A673 (cell line): Measurements from ENCODE around the gene MRPL58. TPM values are rescaled to one million over a fixed set of nuclear protein-coding genes. Genes with fewer than 3 reads are reported as not detected.
"Not testable (repeated sequence)": the region's sequence is repeated elsewhere in the genome, so short reads cannot be mapped to it uniquely, and the experiment has no call there.

Experiments used
- BruUV-seq: library from RNA; stranded (reverse); fragments of 400-500 nt; replicated peaks from 2 replicates; lab custom pipeline; 2021; lab: Mats Ljungman, UMichigan
- CTCF ChIA-PET: fragments of 300-600 bp; sonication (Branson Sonifier 250); formaldehyde crosslinking; loops from one replicate; lab custom pipeline; 2022; ENCODE audit warnings: antibody characterized with exemption; lab: Charles Lee
- POLR2A ChIA-PET: fragments of 300-600 bp; sonication (Branson Sonifier 250); formaldehyde crosslinking; loops from one replicate; lab custom pipeline; 2022; ENCODE audit warnings: antibody characterized with exemption; ENCODE audit not compliant: low non-redundant PET; lab: Charles Lee
- DNase-seq: peaks from one replicate; pipeline ENCODE4 v3.0.0-alpha.2; 2015; ENCODE audit warnings: low spot score
- H3K27ac ChIP-seq: fragments of 200-600 bp; sonication (generic); 2 replicates; pipeline ENCODE4 v1.5.1; 2016; ENCODE audit warnings: mixed run types, low read depth, mild to moderate bottlenecking, mixed read lengths, antibody characterized with exemption, low read length; ENCODE audit not compliant: poor library complexity, severe bottlenecking
- H3K27me3 ChIP-seq: fragments of 200-600 bp; sonication (generic); replicated peaks from 2 replicates; pipeline ENCODE4 v1.6.1; 2017; ENCODE audit warnings: mixed run types, low read depth, mild to moderate bottlenecking, mixed read lengths, antibody characterized with exemption, low read length; ENCODE audit not compliant: insufficient read depth, poor library complexity
- H3K36me3 ChIP-seq: fragments of 200-600 bp; sonication (generic); 2 replicates; pipeline ENCODE4 v1.6.1; 2016; ENCODE audit warnings: mixed run types, mild to moderate bottlenecking, mixed read lengths, antibody characterized with exemption, low read length; ENCODE audit not compliant: insufficient read depth, poor library complexity, severe bottlenecking
- H3K4me1 ChIP-seq: fragments of 200-600 bp; sonication (generic); 2 replicates; pipeline ENCODE4 v1.6.1; 2017; ENCODE audit warnings: mixed run types, mild to moderate bottlenecking, mixed read lengths, antibody characterized with exemption, low read length; ENCODE audit not compliant: insufficient read depth, poor library complexity, severe bottlenecking
- H3K4me3 ChIP-seq: fragments of 200-600 bp; sonication (generic); 2 replicates; pipeline ENCODE4 v1.5.1; 2016; ENCODE audit warnings: low read depth, mixed run types, mild to moderate bottlenecking, mixed read lengths, low read length; ENCODE audit not compliant: poor library complexity, severe bottlenecking
- H3K9me3 ChIP-seq: fragments of 200-600 bp; sonication (generic); 2 replicates; pipeline ENCODE4 v1.6.1; 2016; ENCODE audit warnings: mixed run types, low read depth, mild to moderate bottlenecking, mixed read lengths, antibody characterized with exemption, low read length; ENCODE audit not compliant: poor library complexity, severe bottlenecking
- EZH2 ChIP-seq: fragments of 200-600 bp; sonication (generic); IDR thresholded peaks from 2 replicates; pipeline ENCODE4 v1.6.1; 2017; ENCODE audit warnings: borderline replicate concordance, low read depth, mild to moderate bottlenecking, mixed read lengths, antibody characterized with exemption, low read length; ENCODE audit not compliant: poor library complexity, severe bottlenecking
- intact Hi-C: fragments of 100-400 bp; cut with micrococcal nuclease; formaldehyde crosslinking; loops from one replicate; pipeline ENCODE4 v1.10.0; 2022; ENCODE audit not compliant: unreplicated experiment
- total RNA-seq: library from RNA; stranded (reverse); gene quantifications from 2 replicates; pipeline ENCODE4 v1.2.3, GENCODE V29; 2021
- TF ChIP-seq, protein P1 (sequence below): fragments of 300-800, 200-600 bp; sonication (generic); conservative IDR thresholded peaks from 2 replicates; pipeline ENCODE4 v1.5.1; 2017; ENCODE audit warnings: low read depth, mild to moderate bottlenecking, antibody characterized with exemption, low read length, moderate library complexity, mixed read lengths

The MRPL58 gene
- total RNA-seq, 1 experiment from 2014 or later, result 61.4 TPM

- POLR2A ChIA-PET, result no interaction called here
- Histone ChIP-seq H3K27ac (peak overlapping the region; percentile 21), H3K9me3 (no peaks in the 10 kb centered on the region), H3K36me3 (no peaks in the 10 kb centered on the region), H3K27me3 (no peaks in the 10 kb centered on the region), H3K4me1 (peaks cover 13% of the 10 kb centered on the region), H3K4me3 (peak overlapping the region; percentile 52)
- CTCF ChIA-PET, result no interaction called here
- DNase-seq, result no peak
- intact Hi-C loops, result no loop called here
- no TSS peak for BruUV-seq
- TF ChIP-seq EZH2, result no peak
- TF ChIP-seq, protein P1, sequence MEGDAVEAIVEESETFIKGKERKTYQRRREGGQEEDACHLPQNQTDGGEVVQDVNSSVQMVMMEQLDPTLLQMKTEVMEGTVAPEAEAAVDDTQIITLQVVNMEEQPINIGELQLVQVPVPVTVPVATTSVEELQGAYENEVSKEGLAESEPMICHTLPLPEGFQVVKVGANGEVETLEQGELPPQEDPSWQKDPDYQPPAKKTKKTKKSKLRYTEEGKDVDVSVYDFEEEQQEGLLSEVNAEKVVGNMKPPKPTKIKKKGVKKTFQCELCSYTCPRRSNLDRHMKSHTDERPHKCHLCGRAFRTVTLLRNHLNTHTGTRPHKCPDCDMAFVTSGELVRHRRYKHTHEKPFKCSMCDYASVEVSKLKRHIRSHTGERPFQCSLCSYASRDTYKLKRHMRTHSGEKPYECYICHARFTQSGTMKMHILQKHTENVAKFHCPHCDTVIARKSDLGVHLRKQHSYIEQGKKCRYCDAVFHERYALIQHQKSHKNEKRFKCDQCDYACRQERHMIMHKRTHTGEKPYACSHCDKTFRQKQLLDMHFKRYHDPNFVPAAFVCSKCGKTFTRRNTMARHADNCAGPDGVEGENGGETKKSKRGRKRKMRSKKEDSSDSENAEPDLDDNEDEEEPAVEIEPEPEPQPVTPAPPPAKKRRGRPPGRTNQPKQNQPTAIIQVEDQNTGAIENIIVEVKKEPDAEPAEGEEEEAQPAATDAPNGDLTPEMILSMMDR, result no peak
Observed at GRCh38 chr17:74981318-74981978, 31.0 kb upstream of the MRPL58 start.

GRCh38 chr17:74981979-74982662, 30.3 kb upstream of the MRPL58 start:
- intact Hi-C loops, result no loop called here
- DNase-seq, result peak; percentile 85
- Histone ChIP-seq H3K4me1 (peaks cover 13% of the 10 kb centered on the region), H3K4me3 (peak overlapping the region; percentile 52), H3K27me3 (no peaks in the 10 kb centered on the region), H3K36me3 (no peaks in the 10 kb centered on the region), H3K27ac (peak overlapping the region; percentile 21), H3K9me3 (no peaks in the 10 kb centered on the region)
- CTCF ChIA-PET, result no interaction called here
- POLR2A ChIA-PET, result no interaction called here
- BruUV-seq, result no TSS peak
- TF ChIP-seq, protein P1, result no peak
- no peak for TF ChIP-seq EZH2

- H3K9me3 ChIP-seq, H3K36me3 ChIP-seq, CTCF ChIA-PET, BruUV-seq, H3K27me3 ChIP-seq, DNase-seq, intact Hi-C loops, POLR2A ChIA-PET: not testable (repeated sequence)
- Histone ChIP-seq H3K4me3 (peak overlapping the region; percentile 52), H3K4me1 (peaks cover 13% of the 10 kb centered on the region), H3K27ac (peak overlapping the region; percentile 21)
Observed at GRCh38 chr17:74982663-74983313, 29.7 kb upstream of the MRPL58 start.
